GM12873 (cell line): Measurements from ENCODE around the gene DUSP2.

Source experiments
- CTCF ChIP-seq: IDR thresholded peaks from 2 replicates; pipeline ENCODE4 v1.5.1; 2012; ENCODE audit warnings: low read depth, mild to moderate bottlenecking, moderate library complexity, low read length, control low read depth; ENCODE audit not compliant: insufficient read depth; ENCODE audit errors: missing control alignments

Gene DUSP2

GRCh38 chr2:96143848-96144480, 1.3 kb downstream of the DUSP2 start:
- peak; percentile 60 for TF ChIP-seq CTCF

- no peak for TF ChIP-seq CTCF
These were observed 1.9 kb downstream of the DUSP2 start for GRCh38 chr2:96143231-96143847.

- TF ChIP-seq CTCF: peak; percentile 81
These were observed 2.8 kb downstream of the DUSP2 start for GRCh38 chr2:96142217-96143113.

GRCh38 chr2:96140941-96141623, 4.2 kb downstream of the DUSP2 start:
- no peak for TF ChIP-seq CTCF

GRCh38 chr2:96139181-96139758, 6.0 kb downstream of the DUSP2 start:
- peak; percentile 22 for TF ChIP-seq CTCF

GRCh38 chr2:96138179-96139145, 6.8 kb downstream of the DUSP2 start, which contains the start of gene ASTL:
Gene ASTL, minus strand, starts transcription at chr2:96138502. Its CDS starts 66 bp downstream, at chr2:96138436.
- TF ChIP-seq CTCF: peak; percentile 79
